ENCODE measurements around the gene SLC22A16.

SLC22A16 gene

DNA sequence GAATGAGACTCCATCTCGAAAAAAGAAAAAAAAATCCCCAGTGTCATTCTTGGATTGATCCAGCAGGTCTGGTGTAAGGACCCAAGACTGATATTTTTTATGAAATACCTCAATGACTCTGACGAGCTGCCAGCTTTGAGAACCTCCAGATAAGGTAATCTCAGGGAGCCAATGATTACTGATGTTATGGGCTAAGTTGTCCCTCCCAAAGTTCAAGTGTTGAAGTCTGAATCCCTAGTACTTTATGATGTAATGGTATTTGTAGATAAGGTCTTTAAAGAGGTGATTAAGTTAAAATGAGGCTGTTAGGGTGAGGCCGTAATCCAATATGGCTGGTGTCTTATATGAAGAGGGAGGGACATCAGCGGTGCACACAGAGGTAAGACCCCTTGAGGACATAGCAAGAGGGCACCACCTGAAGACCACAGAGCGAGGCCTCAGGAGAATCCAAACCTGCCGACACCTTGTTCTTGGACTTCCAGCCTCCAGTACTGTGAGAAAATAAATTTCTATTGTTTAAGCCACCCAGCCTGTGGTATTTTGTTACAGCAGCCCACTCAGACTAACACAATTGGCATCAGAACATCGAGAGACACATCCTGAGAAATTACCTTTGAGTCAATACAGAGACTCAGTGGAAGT is 41.3 kb downstream of the SLC22A16 start:
- TF ChIP-seq, protein P1, sequence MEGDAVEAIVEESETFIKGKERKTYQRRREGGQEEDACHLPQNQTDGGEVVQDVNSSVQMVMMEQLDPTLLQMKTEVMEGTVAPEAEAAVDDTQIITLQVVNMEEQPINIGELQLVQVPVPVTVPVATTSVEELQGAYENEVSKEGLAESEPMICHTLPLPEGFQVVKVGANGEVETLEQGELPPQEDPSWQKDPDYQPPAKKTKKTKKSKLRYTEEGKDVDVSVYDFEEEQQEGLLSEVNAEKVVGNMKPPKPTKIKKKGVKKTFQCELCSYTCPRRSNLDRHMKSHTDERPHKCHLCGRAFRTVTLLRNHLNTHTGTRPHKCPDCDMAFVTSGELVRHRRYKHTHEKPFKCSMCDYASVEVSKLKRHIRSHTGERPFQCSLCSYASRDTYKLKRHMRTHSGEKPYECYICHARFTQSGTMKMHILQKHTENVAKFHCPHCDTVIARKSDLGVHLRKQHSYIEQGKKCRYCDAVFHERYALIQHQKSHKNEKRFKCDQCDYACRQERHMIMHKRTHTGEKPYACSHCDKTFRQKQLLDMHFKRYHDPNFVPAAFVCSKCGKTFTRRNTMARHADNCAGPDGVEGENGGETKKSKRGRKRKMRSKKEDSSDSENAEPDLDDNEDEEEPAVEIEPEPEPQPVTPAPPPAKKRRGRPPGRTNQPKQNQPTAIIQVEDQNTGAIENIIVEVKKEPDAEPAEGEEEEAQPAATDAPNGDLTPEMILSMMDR (IDR thresholded peaks at IDR 0.05; ENCODE audit: low read length, missing control alignments): no peak
- DNase-seq (ENCODE audit: low read depth): no peak
- H3K4me3 ChIP-seq (replicated peaks; ENCODE audit: low read depth, low read length): no peak overlapping the region

DNA sequence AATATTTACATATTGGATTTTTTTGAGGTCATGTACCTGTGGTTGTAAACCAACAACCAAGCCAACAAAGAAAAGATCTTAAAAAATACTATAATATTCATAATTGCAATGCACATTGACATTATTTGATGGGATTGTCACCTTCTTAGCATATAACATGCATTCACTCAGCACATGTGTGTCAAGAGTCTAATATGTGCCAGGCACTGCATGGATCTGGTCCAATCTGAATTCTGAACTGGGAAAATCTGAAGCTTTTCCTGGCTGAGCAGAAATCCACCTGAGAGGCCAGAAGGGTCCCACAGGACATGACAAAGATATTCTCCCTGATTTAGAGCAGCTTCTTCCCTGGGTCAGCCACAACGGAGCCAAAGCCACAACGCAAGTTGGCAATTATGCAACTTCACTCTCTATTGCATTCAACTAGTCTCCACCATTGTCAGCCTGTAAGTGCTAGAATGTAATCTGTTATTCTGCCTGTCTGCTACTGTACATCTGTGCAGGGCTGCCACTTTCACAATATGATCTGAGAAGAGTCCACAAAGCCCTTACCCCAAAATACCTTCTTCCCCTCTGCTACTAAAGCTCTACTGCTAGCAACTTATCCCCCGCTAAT is 44.0 kb downstream of the SLC22A16 start:
- no peak overlapping the region for H3K4me3 ChIP-seq (replicated peaks; ENCODE audit: low read depth, low read length)
- no peak for DNase-seq (ENCODE audit: low read depth)
- TF ChIP-seq, protein P1 (IDR thresholded peaks at IDR 0.05; ENCODE audit: low read length, missing control alignments): no peak

DNA sequence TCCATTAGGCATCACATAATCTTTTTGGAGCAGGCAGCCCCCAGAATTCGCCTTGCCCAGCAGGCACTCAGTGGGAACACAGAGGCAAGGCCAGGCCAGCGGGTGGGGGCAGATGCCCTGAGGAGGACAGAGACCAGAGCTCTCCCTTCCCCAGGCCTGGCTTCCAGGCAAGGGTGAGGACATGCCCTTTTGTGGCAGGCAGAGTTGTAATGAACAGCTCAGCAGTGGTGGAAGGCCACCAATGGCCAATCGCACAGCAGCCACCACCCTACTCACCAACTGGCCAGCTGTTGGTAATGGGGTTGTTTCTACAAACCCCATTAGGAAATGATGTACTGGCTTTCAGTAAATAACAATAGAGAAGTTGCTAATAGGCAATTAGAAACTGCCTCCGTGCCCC is 45.7 kb downstream of the SLC22A16 start:
- H3K4me3 ChIP-seq (replicated peaks; ENCODE audit: low read depth, low read length): no peak overlapping the region
- TF ChIP-seq, protein P1 (IDR thresholded peaks at IDR 0.05; ENCODE audit: low read length, missing control alignments): no peak
- no peak for DNase-seq (ENCODE audit: low read depth)

DNA sequence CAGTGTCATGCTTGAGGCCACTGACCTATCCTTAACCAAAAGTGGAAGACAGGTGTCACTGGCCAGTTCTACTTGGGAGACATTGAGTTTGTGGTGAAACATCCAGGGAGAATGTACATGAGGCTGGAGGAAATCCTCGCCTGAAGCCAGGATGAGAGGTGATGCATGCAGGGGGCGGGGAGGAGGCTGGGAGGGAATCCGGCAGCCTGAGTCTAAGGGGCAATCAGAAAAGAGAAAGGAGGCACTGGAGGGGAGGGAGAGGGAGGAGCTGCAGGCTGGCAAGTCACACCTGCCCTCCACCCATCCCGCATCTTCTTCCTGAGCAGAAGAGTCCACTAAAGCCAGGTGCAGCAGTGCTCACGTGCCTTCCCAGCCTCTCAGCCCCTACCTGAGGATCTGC is 46.2 kb downstream of the SLC22A16 start:
- no peak overlapping the region for H3K4me3 ChIP-seq (replicated peaks; ENCODE audit: low read depth, low read length)
- DNase-seq (ENCODE audit: low read depth): no peak
- TF ChIP-seq, protein P1 (IDR thresholded peaks at IDR 0.05; ENCODE audit: low read length, missing control alignments): no peak

- TF ChIP-seq, protein P1 (IDR thresholded peaks at IDR 0.05; ENCODE audit: low read length, missing control alignments): no peak
- no peak for DNase-seq (ENCODE audit: low read depth)
- H3K4me3 ChIP-seq (replicated peaks; ENCODE audit: low read depth, low read length): no peak overlapping the region
Observed at GRCh38 chr6:110428153-110428552, 48.3 kb downstream of the SLC22A16 start.

DNA sequence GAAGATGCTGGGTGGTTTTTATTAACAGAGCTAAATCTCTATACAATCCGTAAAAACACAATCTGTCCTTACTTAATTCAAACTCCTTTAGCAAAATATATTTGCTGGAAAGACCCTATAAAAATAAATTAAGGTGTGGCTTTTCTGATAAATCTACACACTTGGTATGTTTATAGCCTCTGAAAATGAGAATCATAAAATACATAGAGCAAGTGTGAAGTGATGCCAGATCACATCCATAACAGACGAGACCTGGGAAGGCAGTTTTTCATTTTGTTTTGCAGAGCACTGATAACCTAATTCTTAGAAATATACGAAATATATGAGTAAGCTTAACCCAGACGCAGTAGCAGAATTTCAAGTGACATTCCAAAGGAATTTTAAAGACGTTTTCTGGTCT is 50.6 kb downstream of the SLC22A16 start:
- TF ChIP-seq, protein P1 (IDR thresholded peaks at IDR 0.05; ENCODE audit: low read length, missing control alignments): no peak
- no peak overlapping the region for H3K4me3 ChIP-seq (replicated peaks; ENCODE audit: low read depth, low read length)
- no peak for DNase-seq (ENCODE audit: low read depth)

GRCh38 chr6:110422444-110422822 is 54.0 kb downstream of the SLC22A16 start:
- DNase-seq (ENCODE audit: low read depth): no peak
- TF ChIP-seq, protein P1 (IDR thresholded peaks at IDR 0.05; ENCODE audit: low read length, missing control alignments): no peak
- no peak overlapping the region for H3K4me3 ChIP-seq (replicated peaks; ENCODE audit: low read depth, low read length)
